H7 (cell line): ENCODE measurements around the gene ADGRV1. TPM values are rescaled to one million over a fixed set of nuclear protein-coding genes. Genes with fewer than 3 reads are reported as not detected.
"Not testable (repeated sequence)": the region's sequence is repeated elsewhere in the genome, so short reads cannot be mapped to it uniquely, and the experiment has no call there.

Experiments
- DNase-seq: peaks from one replicate; pipeline ENCODE4 v3.0.0; 2012
- H3K27me3 ChIP-seq: 2 replicates; pipeline ENCODE4 v1.6.0; 2011; ENCODE audit warnings: mild to moderate bottlenecking, low read length; ENCODE audit not compliant: control insufficient read depth, insufficient read depth
- H3K36me3 ChIP-seq: replicated peaks from 2 replicates; pipeline ENCODE4 v1.5.1; 2011; ENCODE audit warnings: low read length; ENCODE audit not compliant: control insufficient read depth, insufficient read depth
- H3K4me3 ChIP-seq: 2 replicates; pipeline ENCODE4 v1.5.1; 2011; ENCODE audit warnings: low read depth, mild to moderate bottlenecking, control low read depth, low read length, moderate library complexity; ENCODE audit not compliant: insufficient read depth
- total RNA-seq: library from RNA; depleted of rRNA; stranded (reverse); fragments of >200 nt; shearing (Covaris generic); gene quantifications from 2 replicates; pipeline ENCODE4 v1.2.3, GENCODE V29; 2014

Gene ADGRV1
- total RNA-seq, 1 experiment from 2014 or later = 28.8 TPM

DNA sequence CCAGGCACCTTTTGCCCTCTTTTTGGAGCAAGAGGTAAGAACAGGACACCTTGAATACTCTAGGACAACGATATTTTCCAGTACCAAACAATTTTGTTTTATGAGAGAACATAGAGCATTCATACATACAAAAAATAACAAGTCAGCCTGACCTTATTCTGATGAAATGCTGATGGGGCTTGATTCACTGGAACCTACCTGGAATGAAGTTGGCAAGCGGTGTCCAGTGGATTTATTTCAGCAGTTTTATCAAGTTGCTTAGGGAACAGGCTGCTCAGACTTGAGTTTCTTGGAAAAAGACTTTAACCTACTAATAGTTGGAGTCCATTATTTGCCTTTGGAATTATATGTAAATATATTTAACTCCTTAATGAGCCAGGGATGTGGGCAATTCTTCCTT, 502.5 kb downstream of the ADGRV1 start:
- Histone ChIP-seq H3K27me3 (no peaks in the 10 kb centered on the region), H3K36me3 (no peaks in the 10 kb centered on the region), H3K4me3 (no peak overlapping the region)
- no peak for DNase-seq

DNA sequence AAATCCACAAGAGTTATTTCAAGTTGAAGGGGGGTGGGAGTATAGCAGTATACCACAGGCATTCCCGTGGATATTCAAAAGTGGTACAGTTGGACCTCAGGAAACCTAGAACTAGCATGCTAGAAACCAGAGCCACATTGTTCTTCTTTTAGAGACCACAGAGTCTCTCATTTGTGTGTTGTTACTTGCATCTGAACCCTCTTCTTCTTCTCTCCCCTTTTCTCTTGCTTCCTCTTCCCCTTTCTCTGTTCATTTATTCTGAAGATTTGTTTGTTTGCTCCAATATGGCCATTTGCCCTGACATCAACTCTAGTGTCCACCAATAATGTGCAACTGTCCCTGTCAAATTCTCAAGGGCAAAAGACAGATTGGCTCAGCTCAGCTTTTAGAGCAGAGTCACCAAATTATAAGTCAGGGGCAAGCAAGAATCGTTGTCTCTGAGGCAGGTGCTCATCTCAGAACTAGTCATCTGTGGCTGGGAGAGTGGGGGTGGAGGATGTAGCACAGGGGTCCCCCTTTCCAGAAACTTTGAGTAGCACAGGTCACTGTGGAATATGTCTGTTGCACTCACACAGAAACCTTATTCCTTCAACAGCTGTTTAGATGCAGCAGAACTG, 503.5 kb downstream of the ADGRV1 start:
- H3K36me3 ChIP-seq = no peaks in the 10 kb centered on the region

DNA sequence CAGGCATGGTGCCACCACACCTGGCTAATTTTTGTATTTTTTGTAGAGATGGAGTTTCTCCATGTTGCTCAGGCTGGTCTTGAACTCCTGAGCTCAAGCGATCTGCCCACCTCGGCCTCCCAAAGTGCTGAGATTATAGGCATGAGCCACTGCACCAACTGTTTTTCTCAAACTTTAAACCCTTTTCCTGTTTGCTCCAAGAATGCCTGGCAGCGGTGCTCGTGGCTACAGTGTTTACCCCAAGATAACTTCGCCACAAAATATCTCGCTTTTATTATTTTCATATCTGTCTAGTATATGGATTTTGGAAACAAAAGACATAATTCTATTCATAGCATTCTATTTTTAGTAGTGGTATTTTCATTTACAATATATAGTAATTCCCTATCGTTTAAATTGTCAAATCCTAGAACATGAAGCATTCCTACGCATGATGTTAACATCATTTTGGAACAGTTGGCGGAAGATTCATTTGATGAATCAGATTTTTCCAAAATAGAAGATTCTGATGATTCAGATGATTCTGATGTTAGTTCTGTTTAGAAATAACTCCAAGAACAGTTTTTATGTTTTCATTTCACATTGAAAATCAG, 504.6 kb downstream of the ADGRV1 start:
- H3K36me3 ChIP-seq, DNase-seq, H3K4me3 ChIP-seq, H3K27me3 ChIP-seq: not testable (repeated sequence)

More for the DNA sequence above, 503.5 kb downstream of the ADGRV1 start:
- DNase-seq = no peak
- no peaks in the 10 kb centered on the region for H3K27me3 ChIP-seq
- no peak overlapping the region for H3K4me3 ChIP-seq

DNA sequence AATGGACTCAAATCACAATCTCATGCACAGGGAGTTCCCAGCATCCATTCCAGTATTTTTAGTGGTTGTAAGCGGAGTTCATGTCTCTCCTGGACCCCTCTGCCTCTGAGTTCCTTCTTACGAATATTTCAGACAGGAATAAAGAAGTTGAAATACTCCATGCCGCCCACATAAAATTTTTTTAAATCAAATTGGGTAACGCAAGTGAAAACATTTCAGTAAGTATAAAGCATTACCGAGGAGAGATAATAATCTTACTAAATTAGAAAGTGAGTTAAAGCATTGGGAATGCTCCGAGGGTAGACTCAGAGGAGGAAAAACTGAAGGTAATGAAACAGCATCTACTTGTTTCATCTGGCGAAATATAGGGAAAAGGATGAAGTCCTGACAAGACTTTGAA, 506.9 kb downstream of the ADGRV1 start:
- no peaks in the 10 kb centered on the region for H3K27me3 ChIP-seq
- H3K36me3 ChIP-seq = no peaks in the 10 kb centered on the region
- no peak for DNase-seq
- no peak overlapping the region for H3K4me3 ChIP-seq

DNA sequence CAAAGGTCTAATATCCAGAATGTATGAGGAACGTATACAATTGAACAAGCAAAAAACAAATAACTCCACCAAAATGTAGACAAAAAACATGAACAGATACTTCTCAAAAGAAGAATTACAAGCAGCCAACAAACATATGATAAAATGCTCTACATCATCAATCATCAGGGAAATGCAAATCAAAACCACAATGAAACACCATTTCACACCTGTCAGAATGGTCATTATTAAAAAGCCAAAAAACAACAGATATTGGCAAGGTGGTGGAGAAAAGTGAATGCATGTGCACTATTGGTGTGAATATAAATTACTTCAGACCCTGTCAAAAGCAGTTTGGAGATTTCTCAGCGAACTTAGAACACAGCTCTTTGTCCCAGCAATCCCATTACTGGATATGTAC, 510.8 kb downstream of the ADGRV1 start:
- no peak for DNase-seq
- H3K27me3 ChIP-seq = no peaks in the 10 kb centered on the region
- no peaks in the 10 kb centered on the region for H3K36me3 ChIP-seq
- H3K4me3 ChIP-seq = no peak overlapping the region

DNA sequence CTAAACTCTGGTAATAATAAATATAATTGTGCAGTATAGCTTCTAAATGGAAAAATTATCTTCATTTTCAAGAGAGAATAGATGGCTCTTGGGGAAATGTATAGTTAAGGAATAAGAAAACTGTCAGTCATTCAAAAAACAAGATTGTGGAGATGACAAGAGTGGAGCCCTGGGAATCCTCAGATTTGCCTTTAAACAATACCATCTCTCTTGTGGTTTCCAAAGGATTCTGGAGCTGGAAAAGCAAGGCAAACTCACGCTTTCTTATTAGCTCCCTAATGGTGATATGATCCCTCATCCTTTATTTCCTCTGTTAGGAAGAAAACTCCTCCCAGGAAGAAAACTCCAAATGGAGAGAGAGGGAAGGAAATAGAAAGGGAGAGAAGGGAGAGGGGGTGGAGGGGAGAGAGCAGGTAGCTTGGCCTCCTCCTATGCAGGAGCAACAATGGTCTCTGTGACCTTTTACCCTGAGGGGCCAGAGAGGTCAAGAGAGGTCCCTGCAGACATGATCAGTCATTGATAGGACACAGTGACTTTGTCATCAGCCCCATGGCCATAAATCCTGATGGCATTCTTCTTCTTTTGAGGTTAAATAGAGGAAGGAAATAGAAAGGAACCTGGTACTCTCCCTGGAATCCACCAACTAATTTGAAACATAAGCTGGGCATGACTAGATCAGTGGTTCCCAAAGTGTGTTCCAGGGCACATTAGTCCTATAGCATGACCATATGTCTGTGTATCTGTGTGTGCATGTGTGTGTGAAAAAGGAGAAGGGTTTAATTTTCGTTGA, 512.4 kb downstream of the ADGRV1 start:
- H3K27me3 ChIP-seq = no peaks in the 10 kb centered on the region
- no peaks in the 10 kb centered on the region for H3K36me3 ChIP-seq
- no peak overlapping the region for H3K4me3 ChIP-seq
- no peak for DNase-seq

DNA sequence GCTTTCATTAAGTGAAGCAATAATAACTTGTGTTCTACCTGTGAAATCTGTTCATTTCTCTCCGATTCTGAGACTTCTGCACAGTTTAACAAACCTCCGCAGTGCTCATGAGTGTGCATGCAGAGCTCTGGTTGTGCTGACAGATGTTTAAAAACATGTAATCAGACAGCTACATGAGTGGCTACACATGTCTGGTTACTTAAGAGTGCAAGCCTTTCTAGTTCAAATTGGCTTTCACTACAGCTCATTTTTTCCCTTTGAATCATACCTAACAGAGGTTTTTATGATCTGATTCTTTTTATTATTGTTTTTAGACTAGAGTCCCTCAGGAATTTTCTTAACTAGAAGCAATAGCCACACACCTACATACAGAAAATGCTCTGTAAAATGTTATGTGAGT, 514.3 kb downstream of the ADGRV1 start:
- Histone ChIP-seq H3K27me3 (no peaks in the 10 kb centered on the region), H3K4me3 (no peak overlapping the region), H3K36me3 (no peaks in the 10 kb centered on the region)
- no peak for DNase-seq

DNA sequence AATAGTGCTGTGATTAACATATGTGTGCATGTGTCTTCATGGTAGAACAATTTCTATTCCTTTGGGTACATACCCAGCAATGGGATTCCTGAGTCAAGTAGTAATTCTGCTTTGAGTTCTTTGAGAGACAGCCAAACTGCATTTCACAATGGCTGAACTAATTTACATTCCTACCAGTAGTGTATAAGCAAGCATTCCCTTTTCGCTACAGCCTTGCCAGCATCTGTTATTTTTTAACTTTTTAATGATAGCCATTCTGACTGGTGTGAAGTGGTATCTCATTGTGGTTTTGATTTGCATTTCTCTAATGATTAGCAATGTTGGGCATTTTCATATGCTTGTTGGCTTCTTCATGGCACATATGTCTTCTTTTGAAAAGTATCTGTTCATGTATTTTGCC, 516.0 kb downstream of the ADGRV1 start:
- Histone ChIP-seq H3K36me3 (no peaks in the 10 kb centered on the region), H3K27me3 (no peaks in the 10 kb centered on the region), H3K4me3 (no peak overlapping the region)
- no peak for DNase-seq

DNA sequence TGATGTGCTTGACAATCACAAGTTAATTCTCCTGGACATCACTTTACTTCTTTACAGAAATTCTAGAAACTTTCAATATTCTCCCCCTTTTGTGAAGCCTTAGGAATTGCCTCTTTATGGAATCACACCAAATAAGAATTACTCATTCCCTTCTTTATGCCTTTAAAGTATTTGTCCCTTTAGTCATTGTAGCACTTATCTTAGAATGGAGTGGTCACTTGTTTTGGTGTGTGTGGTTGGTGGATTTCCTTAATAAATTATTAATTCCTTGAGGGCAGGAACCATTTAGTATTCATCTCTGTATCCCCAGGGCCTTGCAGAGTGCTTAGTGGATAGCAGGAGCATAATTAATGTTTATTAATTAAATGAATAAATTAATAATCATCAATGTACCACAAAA, 517.5 kb downstream of the ADGRV1 start:
- DNase-seq = no peak
- no peaks in the 10 kb centered on the region for H3K36me3 ChIP-seq
- H3K4me3 ChIP-seq = no peak overlapping the region
- no peaks in the 10 kb centered on the region for H3K27me3 ChIP-seq

DNA sequence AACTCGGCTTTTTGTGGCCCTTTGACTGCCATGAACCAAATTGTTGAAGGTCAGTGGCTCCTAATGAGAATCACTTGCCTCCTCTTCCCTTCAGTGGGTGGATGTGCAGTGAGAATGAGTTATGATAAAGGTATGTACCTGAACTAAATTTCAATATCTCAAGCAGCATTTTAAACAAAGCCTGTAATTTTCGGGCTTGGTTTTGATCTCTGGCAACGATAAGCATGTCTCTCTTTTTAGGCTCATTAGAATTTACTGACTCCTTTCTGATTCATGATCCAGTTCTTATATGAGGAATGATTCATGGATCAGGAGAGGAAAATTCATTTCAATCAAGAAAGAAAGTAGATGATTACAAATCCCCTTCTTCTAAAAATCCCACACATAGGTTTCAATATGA, 519.0 kb downstream of the ADGRV1 start:
- Histone ChIP-seq H3K27me3 (no peaks in the 10 kb centered on the region), H3K4me3 (no peak overlapping the region), H3K36me3 (no peaks in the 10 kb centered on the region)
- DNase-seq = no peak

DNA sequence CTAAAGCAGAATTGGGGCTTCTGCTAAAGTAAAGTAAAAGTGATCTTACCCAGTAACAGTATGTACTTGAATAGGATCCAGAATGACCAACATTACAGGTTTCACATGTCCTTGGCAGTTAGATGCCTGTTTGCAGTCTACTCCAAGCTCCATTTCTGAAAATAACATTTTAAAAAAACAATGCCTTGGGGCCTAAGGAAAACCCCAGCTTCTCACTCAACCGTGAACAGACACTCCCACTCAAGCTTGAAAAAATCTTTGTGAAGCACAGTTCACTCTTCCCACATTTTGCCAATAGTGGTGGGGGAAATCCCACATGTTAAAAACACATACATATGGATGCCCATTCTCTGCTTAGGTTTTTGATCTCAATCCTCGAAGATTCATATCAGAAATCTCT, 520.4 kb downstream of the ADGRV1 start:
- Histone ChIP-seq H3K36me3 (no peaks in the 10 kb centered on the region), H3K27me3 (no peaks in the 10 kb centered on the region), H3K4me3 (no peak overlapping the region)
- no peak for DNase-seq

DNA sequence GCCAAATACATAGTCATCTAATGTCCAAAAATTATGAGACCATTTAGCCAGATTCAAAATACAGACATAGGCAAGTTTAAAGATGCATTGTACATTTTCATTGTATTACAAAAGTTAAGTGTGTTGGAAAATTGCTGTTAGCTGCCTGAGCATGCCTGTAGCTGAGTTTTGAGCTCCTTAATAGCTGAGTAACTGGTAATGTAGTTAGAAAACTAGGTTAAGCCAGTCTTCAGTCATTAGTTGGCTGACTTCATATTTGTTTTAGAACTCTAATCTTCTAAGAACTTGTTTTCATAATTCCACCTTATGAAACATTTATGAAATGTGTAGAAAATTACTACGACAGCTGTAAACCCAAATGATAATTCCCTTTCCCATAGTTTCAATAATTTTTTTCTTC, 531.2 kb downstream of the ADGRV1 start:
- Histone ChIP-seq H3K27me3 (no peaks in the 10 kb centered on the region), H3K36me3 (no peaks in the 10 kb centered on the region), H3K4me3 (no peak overlapping the region)
- DNase-seq = no peak

DNA sequence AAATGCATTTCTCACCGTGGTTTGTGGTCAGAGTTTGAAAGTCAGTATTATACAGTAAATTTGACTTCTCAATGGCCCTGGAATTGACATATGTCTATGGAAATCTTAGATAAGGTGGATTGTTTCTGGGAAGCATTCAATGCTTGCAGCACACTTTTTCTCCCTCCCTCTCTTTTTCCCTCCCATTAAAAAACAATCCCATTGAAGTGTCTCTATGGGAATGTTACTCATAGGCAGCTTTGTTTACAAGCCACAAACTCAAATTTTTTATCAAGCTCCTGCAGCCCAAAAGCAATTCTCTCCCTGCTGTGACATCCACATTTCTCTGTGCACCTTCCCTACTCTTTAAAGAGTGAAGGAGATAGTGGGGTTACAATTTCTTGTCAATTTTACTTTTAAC, 532.4 kb downstream of the ADGRV1 start:
- Histone ChIP-seq H3K36me3 (no peaks in the 10 kb centered on the region), H3K27me3 (no peaks in the 10 kb centered on the region), H3K4me3 (no peak overlapping the region)
- DNase-seq = no peak

DNA sequence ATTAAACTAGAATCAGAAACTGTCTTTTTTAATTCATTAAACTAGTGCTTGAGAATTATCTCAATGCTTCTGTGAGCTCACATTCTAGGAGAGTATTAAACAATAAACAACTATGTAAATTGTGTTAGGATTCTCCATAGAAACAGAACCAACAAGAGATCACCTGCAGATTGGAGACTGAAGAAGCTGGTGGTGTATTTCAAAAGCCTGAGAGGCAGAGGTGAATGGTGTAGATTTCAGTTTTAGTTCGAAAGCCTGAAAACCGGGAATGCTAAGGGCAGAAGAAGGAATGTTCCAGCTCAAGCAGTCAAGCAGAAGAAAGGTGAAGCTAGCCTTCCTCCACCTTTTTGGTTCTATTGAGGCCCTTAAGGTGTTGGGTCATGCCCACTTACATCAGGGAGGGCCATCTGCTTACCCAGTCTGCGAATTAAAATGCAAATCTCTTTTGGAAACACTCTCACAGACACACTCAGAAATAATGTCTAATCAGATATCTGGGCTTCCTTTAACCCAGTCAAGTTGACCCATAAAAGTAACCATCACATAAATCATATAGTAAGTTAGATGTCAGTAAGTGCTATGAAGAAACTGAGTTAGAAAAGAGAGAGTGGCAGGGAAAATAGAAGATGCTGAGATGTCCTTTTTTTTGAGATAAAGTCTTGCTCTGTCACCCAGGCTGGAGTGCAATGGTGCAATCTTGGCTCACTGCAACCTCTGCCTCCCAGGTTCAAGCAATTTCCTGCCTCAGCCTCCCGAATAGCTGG, 533.1 kb downstream of the ADGRV1 start:
- H3K4me3 ChIP-seq = no peak overlapping the region
- H3K36me3 ChIP-seq = no peaks in the 10 kb centered on the region
- no peak for DNase-seq
- no peaks in the 10 kb centered on the region for H3K27me3 ChIP-seq
